Heart left ventricle (tissue), 13 donors: ENCODE measurements around the gene PLXNC1.

Experiments
- POLR2A ChIP-seq, 2 donors: fragments of 450-650 bp; IDR thresholded peaks; one replicate each; pipeline ENCODE4 v1.6.1; 2017; ENCODE audit warnings: antibody characterized with exemption in 2 of 2, mild to moderate bottlenecking in 2 of 2, moderate library complexity in 2 of 2
- TF ChIP-seq, protein P1 (sequence below), 12 donors: fragments of 200-600 bp; sonication (generic) in 4 of 12; IDR thresholded peaks; one replicate each; pipeline versions ENCODE4 v1.5.0 to v1.8.0; 2018 to 2022; ENCODE audit warnings: antibody characterized with exemption in 12 of 12, mild to moderate bottlenecking in 5 of 12
- donor health status: ischemic (EF 13 %, LVEDD 7.1; RV severe dilation, severe dysfunction).
- donor health status: DM: no; HTN: yes; CAD: no.
- donor health status: DM: no; HTN: no; CAD: no.
- donor health status: ischemic (EF 25% LVEDD 6.9; RV normal size, moderate dysfunction).
- donor health status: ischemic (EF 25% LVEDD 5.7; RV mildly dilated, moderate dysfunction).
- donor health status: ischemic (EF 35%, LVEDD 5.7; RV mildly dilated, moderate dysfunction).
- donor health status: nonischemic (EF 11% LVEDD 7.7; RV severe dilation, severe dysfunction).
- donor health status: DM: yes; HTN: yes; CAD: no.
- donor health status: PGD.
- donor health status: ischemic (EF 29% LVEDD 5.4; RV normal size, mild dysfunction).
- donor health status: nonischemic (EF 23%, LVEDD 6.1; RV moderate dilation, normal function).

DNA sequence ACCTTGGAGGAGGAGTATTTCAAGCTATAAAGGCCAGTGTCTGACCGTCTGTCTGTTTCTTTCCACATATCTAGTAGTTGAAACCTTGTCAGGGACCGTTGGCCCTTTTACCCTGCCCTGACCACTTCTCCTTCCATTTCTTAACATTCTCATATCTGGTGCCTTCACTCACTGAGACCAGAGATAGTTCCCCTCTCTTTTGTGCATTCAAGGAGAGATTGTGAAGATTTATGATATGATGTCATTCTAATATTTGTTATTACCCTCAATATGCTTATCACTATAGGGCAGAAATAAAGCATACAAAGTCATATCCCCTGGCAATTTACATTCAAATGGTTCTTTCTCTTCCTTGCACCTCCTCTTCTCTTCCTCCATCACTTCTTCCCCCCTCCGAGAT is 83.3 kb downstream of the PLXNC1 start:
- TF ChIP-seq, protein P1, sequence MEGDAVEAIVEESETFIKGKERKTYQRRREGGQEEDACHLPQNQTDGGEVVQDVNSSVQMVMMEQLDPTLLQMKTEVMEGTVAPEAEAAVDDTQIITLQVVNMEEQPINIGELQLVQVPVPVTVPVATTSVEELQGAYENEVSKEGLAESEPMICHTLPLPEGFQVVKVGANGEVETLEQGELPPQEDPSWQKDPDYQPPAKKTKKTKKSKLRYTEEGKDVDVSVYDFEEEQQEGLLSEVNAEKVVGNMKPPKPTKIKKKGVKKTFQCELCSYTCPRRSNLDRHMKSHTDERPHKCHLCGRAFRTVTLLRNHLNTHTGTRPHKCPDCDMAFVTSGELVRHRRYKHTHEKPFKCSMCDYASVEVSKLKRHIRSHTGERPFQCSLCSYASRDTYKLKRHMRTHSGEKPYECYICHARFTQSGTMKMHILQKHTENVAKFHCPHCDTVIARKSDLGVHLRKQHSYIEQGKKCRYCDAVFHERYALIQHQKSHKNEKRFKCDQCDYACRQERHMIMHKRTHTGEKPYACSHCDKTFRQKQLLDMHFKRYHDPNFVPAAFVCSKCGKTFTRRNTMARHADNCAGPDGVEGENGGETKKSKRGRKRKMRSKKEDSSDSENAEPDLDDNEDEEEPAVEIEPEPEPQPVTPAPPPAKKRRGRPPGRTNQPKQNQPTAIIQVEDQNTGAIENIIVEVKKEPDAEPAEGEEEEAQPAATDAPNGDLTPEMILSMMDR (IDR thresholded peaks at IDR 0.05): no peak
- no peak for TF ChIP-seq POLR2A (IDR thresholded peaks at IDR 0.05)
